Fibroblast of the aortic adventitia (primary cell): ENCODE measurements around the gene UTF1. TPM values are rescaled to one million over a fixed set of nuclear protein-coding genes. Genes with fewer than 3 reads are reported as not detected.

Experiments used
- DNase-seq: peaks from one replicate; pipeline ENCODE4 v3.0.0-alpha.2; 2010; ENCODE audit warnings: low read depth
- H3K4me3 ChIP-seq: 2 replicates; pipeline ENCODE4 v1.5.1; 2011; ENCODE audit warnings: low read depth, mild to moderate bottlenecking, control low read depth, low read length, moderate library complexity
- CTCF ChIP-seq: IDR thresholded peaks from 2 replicates; pipeline ENCODE4 v1.5.1; 2011; ENCODE audit warnings: mild to moderate bottlenecking, low read length, control low read depth, inconsistent platforms; ENCODE audit not compliant: insufficient read depth
- total RNA-seq: library from RNA; depleted of rRNA; stranded (reverse); fragments of >200 nt; gene quantifications from 2 replicates; pipeline ENCODE4 v1.2.3, GENCODE V29; 2012; ENCODE audit warnings: low replicate concordance

The UTF1 gene
- total RNA-seq, 1 donor = not detected

GRCh38 chr10:133241501-133242205 lies 11.6 kb downstream of the UTF1 start:
- DNase-seq = no peak
- no peak overlapping the region for H3K4me3 ChIP-seq
- no peak for TF ChIP-seq CTCF

- no peak for TF ChIP-seq CTCF
- no peak overlapping the region for H3K4me3 ChIP-seq
- DNase-seq = peak; percentile 45
Observed at GRCh38 chr10:133242611-133243356, 12.8 kb downstream of the UTF1 start.

DNA sequence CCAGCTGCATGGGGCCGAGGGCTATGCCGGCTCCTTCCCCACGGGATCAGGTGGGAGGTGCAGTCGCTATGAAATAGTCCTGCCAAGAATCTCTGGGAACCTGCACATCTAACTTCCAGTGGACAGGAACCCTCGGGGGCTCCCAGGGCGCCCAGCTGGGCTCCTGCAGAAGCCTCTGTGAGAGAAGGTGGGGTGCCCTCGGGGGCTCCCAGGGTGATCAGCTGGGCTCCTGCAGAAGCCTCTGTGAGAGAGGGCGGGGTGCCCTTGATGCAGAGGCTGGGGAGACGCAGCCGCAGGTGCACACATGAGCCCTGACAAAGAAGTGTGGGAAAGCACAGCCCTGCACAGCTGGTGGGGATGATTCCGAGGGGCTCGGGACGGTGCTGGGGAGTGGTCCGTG lies 13.6 kb downstream of the UTF1 start:
- no peak overlapping the region for H3K4me3 ChIP-seq
- no peak for DNase-seq
- TF ChIP-seq CTCF = no peak

DNA sequence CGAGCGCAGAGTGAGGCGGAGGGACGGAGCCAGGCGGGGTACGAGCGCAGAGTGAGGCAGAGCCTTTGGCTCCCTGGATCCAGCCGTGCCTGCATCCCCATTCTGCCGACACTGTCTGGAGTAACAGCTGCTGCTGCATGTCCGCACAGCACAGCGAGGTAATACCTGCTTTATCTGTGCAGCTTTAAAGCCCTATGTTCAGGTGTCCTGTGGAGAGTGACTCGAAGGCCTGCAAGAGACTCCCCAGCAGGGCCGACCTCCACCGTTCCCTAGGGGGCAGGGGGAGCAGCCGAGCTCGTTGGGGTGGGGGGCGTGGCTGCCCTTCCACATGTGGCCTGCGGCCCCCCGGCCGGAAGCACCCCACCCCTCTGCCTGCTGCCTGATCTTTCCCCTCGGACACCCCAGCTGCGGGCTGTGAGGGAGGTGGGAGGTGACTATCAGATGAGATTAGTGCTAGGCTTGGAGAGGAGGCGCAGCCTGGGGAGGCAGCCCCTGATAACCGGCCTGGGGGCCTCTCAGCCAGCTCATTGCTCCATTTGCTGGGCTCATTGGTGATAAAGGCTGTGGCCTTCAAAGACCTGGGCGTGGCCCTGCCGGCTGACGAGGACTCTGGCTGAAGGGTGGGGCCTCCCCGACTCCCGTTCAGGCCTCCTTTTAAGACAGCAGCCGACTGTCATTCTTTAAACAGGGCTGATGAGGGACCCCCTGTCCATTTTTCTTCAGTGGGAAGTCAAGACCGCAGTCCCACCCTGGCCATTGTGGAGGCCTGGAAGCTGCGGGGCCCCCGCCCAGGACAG lies 15.6 kb downstream of the UTF1 start:
- H3K4me3 ChIP-seq = no peak overlapping the region
- DNase-seq = no peak
- no peak for TF ChIP-seq CTCF

DNA sequence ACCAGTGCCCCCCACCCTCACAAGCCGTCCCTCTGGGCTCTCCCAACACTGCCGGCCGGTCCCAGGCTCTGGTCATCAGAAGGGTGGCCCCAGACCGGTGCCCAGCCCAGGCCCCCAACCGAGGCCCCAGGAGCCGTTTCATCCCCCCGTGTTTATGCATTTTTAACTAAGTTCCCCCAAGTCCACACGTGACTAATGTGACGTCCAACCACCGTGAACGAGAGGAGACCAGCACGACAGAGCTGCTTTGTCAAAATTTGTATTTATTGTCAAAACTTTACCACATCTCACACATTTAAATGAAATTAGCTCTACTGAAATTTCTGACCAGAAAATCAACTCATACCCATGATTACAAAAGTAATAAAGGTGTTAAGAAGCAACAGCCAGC lies 16.2 kb downstream of the UTF1 start:
- H3K4me3 ChIP-seq = no peak overlapping the region
- no peak for TF ChIP-seq CTCF
- DNase-seq = no peak

- TF ChIP-seq CTCF = no peak
- DNase-seq = no peak
- H3K4me3 ChIP-seq = no peak overlapping the region
Observed at GRCh38 chr10:133247681-133248333, 17.8 kb downstream of the UTF1 start.
